NB4 (cell line): Measurements from ENCODE around the gene PDIA4.

ENCODE experiments used
- MYC ChIP-seq: IDR thresholded peaks from 2 replicates; pipeline ENCODE4 v1.6.1; 2011; ENCODE audit warnings: low read depth, low read length
- TF ChIP-seq, protein P1 (sequence below): IDR thresholded peaks from one replicate; pipeline ENCODE4 v1.5.1; 2012; ENCODE audit warnings: low read depth, low read length
- TF ChIP-seq, protein P2 (sequence below): IDR thresholded peaks from 2 replicates; pipeline ENCODE4 v1.6.1; 2011; ENCODE audit warnings: low read depth, low read length

DNA sequence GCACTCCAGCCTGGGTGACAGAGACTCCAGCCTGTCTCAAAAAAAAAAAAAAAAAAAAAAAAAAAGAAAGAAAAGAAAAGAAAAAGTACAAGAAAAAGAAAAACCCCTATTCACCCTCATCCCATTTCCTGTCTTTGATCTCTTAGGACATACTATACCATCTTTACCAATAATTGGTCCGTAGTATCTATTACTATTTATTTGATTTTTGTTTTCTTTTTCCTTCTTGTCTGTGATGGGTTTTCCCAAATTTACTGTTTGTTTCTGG, 41.6 kb downstream of the PDIA4 start:
- TF ChIP-seq, protein P1, sequence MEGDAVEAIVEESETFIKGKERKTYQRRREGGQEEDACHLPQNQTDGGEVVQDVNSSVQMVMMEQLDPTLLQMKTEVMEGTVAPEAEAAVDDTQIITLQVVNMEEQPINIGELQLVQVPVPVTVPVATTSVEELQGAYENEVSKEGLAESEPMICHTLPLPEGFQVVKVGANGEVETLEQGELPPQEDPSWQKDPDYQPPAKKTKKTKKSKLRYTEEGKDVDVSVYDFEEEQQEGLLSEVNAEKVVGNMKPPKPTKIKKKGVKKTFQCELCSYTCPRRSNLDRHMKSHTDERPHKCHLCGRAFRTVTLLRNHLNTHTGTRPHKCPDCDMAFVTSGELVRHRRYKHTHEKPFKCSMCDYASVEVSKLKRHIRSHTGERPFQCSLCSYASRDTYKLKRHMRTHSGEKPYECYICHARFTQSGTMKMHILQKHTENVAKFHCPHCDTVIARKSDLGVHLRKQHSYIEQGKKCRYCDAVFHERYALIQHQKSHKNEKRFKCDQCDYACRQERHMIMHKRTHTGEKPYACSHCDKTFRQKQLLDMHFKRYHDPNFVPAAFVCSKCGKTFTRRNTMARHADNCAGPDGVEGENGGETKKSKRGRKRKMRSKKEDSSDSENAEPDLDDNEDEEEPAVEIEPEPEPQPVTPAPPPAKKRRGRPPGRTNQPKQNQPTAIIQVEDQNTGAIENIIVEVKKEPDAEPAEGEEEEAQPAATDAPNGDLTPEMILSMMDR = no peak
- TF ChIP-seq MYC = no peak
- TF ChIP-seq, protein P2, sequence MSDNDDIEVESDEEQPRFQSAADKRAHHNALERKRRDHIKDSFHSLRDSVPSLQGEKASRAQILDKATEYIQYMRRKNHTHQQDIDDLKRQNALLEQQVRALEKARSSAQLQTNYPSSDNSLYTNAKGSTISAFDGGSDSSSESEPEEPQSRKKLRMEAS = no peak
